GM12865 (cell line): Measurements from ENCODE around the gene KLHL17.

ENCODE experiments used
- DNase-seq: peaks from one replicate; pipeline ENCODE4 v3.0.0; 2010; ENCODE audit warnings: low read depth
- H3K4me3 ChIP-seq: 2 replicates; pipeline ENCODE4 v1.5.1; 2011; ENCODE audit warnings: mild to moderate bottlenecking, low read depth, low read length, control low read depth
- TF ChIP-seq, protein P1 (sequence below): IDR thresholded peaks from 2 replicates; pipeline ENCODE4 v1.5.1; 2011; ENCODE audit warnings: low read length, control low read depth, low read depth, inconsistent platforms; ENCODE audit not compliant: insufficient read depth; ENCODE audit errors: missing control alignments

Gene KLHL17

DNA sequence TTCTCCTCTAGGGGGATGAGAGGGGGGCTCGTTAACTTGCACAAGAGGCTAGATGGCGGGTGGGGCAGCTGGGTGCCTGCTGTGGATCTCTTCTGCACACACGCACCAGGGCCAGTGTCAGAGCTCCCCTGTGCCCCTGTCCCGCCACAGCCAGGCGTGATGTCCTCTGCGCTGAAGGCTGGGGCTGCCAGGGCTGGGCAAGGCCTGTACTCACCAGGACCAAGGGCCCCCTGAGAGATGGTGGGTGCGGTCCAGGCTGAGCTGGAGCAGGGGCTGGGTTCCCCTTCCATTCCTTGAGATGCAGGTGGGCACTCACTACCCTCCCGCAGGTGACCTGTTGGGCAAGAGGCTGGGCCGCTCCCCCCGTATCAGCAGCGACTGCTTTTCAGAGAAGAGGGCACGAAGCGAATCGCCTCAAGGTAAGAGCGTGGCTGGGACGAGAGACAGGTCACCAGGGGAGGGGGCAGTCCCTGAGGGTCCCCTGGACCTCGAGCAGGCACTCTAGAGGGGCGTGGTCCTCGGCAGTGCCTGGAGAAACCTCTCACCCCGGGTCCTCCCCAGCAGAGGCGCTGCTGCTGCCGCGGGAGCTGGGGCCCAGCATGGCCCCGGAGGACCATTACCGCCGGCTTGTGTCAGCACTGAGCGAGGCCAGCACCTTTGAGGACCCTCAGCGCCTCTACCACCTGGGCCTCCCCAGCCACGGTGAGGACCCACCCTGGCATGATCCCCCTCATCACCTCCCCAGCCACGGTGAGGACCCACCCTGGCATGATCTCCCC lies 21.5 kb upstream of the KLHL17 start:
- no peak overlapping the region for H3K4me3 ChIP-seq
- TF ChIP-seq, protein P1, sequence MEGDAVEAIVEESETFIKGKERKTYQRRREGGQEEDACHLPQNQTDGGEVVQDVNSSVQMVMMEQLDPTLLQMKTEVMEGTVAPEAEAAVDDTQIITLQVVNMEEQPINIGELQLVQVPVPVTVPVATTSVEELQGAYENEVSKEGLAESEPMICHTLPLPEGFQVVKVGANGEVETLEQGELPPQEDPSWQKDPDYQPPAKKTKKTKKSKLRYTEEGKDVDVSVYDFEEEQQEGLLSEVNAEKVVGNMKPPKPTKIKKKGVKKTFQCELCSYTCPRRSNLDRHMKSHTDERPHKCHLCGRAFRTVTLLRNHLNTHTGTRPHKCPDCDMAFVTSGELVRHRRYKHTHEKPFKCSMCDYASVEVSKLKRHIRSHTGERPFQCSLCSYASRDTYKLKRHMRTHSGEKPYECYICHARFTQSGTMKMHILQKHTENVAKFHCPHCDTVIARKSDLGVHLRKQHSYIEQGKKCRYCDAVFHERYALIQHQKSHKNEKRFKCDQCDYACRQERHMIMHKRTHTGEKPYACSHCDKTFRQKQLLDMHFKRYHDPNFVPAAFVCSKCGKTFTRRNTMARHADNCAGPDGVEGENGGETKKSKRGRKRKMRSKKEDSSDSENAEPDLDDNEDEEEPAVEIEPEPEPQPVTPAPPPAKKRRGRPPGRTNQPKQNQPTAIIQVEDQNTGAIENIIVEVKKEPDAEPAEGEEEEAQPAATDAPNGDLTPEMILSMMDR, result no peak
- DNase-seq, result no peak

DNA sequence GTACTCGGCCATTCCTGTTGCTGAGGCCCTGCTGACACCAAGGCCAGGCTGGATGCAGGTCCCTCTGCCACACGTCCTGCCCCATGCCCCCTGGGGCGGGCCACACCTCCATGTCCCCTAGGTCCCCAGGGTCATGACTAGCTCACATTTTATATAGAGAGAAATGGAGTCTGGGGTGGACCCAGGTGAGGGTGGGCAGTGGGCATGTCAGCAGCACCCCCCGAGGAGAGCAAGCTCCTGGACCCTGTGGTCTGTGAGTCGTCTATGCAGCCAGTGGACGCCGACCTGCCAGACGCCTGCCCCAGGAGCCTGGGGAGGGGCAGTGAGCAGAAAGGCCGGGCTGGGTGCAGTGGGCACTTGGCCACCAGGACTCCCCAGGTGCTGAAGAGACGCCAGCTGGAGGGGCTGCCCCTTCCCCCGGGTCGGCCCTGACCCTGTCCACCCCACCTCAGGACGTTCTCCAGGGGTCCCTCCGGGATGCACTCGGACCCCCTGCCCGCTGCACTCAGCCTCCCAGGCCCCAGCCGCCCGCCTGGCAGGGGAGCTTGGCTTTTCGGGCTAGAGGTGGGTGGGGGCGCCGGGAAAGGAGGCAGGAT lies 20.8 kb upstream of the KLHL17 start:
- no peak for DNase-seq
- H3K4me3 ChIP-seq, result no peak overlapping the region
- TF ChIP-seq, protein P1, result no peak

DNA sequence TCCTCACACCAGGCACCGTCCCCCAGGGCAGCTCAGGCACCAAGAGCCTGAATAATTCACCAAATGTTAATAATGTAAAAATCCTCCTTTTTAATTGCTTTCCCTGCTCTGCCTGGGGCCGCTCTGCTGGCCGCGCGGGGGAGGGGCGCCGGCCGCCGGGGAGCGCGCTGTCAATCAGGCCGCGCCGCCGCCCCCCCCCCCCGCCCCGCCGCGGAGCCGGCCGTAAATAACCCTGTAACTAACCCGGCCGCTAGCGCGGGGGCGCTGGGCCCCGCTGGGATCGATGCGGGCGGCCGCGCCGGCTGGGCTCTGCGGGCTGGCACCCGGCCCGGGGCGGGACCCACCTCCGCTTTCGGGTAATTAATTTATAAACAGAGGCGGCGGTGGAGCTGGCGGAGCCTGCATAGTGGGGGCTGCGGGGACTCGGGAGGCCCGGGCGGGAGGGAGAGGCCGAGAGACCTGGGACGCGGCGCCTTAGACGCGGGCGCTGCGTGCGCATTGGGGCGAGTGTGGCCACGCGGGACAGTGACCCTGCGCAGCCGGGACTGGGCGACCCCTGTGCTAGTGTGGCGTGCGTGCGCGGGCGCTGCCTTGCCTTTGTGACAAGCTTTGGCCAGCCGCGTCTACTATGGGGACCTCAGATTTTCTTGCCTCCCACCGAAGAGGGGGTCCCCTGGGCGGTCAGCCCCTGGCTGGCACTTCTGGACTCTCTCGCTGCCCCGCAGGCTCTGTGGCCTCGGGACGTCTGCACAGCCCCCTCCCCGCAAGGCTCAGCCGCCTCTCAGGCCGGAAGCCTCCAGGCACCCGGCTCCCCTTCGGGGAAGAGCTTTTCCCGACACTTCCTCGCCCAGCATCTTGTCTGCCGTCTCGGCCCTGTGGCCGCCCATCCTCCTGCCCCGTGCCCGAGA lies 20.0 kb upstream of the KLHL17 start:
- TF ChIP-seq, protein P1, result no peak
- DNase-seq, result no peak
- H3K4me3 ChIP-seq, result no peak overlapping the region

DNA sequence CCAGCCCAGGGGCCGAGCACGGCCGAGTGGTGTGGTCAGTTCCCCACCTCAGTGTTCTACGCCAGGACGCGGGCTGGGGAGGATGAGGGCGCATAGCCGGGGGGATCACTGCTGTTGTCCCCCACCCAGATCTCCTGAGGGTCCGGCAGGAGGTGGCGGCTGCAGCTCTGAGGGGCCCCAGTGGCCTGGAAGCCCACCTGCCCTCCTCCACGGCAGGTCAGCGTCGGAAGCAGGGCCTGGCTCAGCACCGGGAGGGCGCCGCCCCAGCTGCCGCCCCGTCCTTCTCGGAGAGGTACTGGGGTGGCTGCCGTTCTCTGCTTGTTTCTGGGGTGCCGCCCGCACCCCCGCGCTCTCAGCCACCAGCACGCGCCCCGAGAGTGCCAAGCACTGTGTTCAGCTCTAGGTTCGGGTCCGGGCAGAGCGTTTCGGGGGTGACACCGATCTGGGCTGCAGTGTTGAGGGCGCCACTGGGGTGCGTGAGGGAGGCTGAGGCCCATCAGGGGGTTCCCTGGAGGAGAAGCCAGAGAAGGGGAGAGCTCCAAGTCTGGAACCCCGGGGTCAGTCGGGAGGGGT lies 19.3 kb upstream of the KLHL17 start:
- H3K4me3 ChIP-seq, result no peak overlapping the region
- TF ChIP-seq, protein P1, result no peak
- DNase-seq, result no peak

DNA sequence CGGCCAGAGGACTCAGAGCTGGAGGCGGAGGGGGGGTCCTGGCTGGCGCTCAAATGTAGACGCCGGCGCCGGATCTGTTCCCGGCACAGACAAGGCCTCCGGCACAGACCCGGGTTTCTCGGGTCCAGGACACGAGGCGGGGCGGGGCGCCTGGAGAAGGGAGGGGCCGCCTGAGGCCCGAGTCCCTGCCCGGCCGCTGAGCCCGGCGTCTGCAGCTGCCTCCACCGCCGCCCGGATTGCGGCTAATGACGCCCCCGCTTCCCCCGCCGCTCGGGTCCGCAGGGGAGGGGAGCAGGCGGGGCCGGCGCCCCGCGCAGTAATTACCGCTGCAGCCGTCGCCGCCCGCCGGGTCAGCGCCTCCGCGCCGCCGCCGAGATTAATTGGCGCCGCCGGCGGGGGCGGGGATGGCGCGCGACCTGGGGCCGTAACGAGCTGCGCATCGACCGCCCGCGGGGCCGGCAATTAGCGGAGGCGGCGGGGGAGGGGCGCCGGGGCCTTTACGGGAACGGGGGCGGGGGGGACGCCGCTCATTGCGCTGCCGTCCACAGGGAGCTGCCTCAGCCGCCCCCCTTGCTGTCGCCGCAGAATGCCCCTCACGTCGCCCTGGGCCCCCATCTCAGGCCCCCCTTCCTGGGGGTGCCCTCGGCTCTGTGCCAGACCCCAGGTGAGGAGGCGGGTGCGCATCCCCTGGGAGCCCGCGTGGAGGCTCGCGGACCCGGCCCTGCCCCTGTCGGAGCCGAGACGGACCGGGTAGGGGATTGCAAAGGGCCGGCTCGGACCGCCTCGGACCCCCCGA lies 18.6 kb upstream of the KLHL17 start:
- TF ChIP-seq, protein P1, result no peak
- no peak overlapping the region for H3K4me3 ChIP-seq

DNA sequence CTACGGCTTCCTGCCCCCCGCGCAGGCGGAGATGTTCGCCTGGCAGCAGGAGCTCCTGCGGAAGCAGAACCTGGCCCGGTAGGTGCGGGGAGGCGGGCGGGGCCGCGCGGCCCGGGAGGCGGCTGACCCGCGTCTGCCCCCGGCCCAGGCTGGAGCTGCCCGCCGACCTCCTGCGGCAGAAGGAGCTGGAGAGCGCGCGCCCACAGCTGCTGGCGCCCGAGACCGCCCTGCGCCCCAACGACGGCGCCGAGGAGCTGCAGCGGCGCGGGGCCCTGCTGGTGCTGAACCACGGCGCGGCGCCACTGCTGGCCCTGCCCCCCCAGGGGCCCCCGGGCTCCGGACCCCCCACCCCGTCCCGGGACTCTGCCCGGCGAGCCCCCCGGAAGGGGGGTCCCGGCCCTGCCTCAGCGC lies 18.0 kb upstream of the KLHL17 start:
- TF ChIP-seq, protein P1, result no peak
- H3K4me3 ChIP-seq, result no peak overlapping the region
- no peak for DNase-seq

More for the DNA sequence above, 18.6 kb upstream of the KLHL17 start:
- DNase-seq, result no peak
